Mammary epithelial cell (primary cell): ENCODE data around the gene FAM98A.

Experiments used
- EZH2 ChIP-seq: IDR thresholded peaks from 2 replicates; pipeline ENCODE4 v1.6.1; 2012; ENCODE audit warnings: low read length, inconsistent platforms, borderline replicate concordance
- TF ChIP-seq, protein P1 (sequence below), 2 donors: IDR thresholded peaks in 1 of 2; conservative IDR thresholded peaks in 1 of 2; 2 replicates each; pipeline ENCODE4 v1.5.1; 2011 to 2012; ENCODE audit warnings: inconsistent platforms in 2 of 2, low read length in 2 of 2, mild to moderate bottlenecking in 2 of 2, control low read depth in 1 of 2, low read depth in 1 of 2; ENCODE audit not compliant: insufficient read depth in 1 of 2; ENCODE audit errors: extremely low read depth in 1 of 2

DNA sequence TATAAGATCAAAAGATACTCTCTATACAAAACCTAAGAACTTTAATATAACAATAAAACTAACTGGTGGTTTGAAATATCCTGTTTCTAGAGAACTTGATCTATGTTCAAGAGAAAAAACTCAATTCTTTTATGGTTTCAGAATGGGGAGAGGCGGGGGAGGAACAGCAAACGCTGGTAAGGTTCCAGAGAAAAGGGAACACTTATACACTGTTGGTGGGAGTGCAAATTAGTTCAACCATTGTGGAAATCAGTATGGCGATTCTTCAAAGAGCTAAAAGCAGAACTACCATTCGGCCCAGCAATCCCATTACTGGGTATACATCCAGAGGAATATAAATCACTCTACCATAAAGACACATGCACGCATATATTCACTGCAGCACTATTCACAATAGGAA lies 17.2 kb downstream of the FAM98A start:
- TF ChIP-seq, protein P1, sequence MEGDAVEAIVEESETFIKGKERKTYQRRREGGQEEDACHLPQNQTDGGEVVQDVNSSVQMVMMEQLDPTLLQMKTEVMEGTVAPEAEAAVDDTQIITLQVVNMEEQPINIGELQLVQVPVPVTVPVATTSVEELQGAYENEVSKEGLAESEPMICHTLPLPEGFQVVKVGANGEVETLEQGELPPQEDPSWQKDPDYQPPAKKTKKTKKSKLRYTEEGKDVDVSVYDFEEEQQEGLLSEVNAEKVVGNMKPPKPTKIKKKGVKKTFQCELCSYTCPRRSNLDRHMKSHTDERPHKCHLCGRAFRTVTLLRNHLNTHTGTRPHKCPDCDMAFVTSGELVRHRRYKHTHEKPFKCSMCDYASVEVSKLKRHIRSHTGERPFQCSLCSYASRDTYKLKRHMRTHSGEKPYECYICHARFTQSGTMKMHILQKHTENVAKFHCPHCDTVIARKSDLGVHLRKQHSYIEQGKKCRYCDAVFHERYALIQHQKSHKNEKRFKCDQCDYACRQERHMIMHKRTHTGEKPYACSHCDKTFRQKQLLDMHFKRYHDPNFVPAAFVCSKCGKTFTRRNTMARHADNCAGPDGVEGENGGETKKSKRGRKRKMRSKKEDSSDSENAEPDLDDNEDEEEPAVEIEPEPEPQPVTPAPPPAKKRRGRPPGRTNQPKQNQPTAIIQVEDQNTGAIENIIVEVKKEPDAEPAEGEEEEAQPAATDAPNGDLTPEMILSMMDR (conservative IDR thresholded peaks at IDR 0.05 in 1 of 2, IDR thresholded peaks at IDR 0.05 in 1 of 2; ENCODE audit: extremely low read depth in 1 of 2, insufficient read depth in 1 of 2, low read depth in 1 of 2, low read length in 2 of 2): no peak
- TF ChIP-seq EZH2: no peak
